Type B pancreatic cell (in vitro differentiated cells): ENCODE measurements around the gene TCF19. TPM values are rescaled to one million over a fixed set of nuclear protein-coding genes. Genes with fewer than 3 reads are reported as not detected.

Experiments
- DNase-seq: peaks from one replicate; pipeline ENCODE4 v3.0.0; 2021; ENCODE audit warnings: mixed read lengths; ENCODE audit not compliant: unreplicated experiment; ENCODE audit errors: extremely low spot score
- H3K27ac Mint-ChIP-seq: 2 replicates; pipeline ENCODE4 v1.8.0; 2021; ENCODE audit warnings: mild to moderate bottlenecking, mixed read lengths
- H3K27me3 Mint-ChIP-seq: 2 replicates; pipeline ENCODE4 v1.8.0; 2021; ENCODE audit warnings: mixed read lengths
- H3K36me3 Mint-ChIP-seq: 2 replicates; pipeline ENCODE4 v1.8.0; 2021; ENCODE audit warnings: mixed read lengths
- H3K4me1 Mint-ChIP-seq: one replicate; pipeline ENCODE4 v1.8.0; 2021; ENCODE audit warnings: mixed read lengths; ENCODE audit not compliant: unreplicated experiment
- H3K4me3 Mint-ChIP-seq: 2 replicates; pipeline ENCODE4 v1.8.0; 2021; ENCODE audit warnings: mild to moderate bottlenecking, mixed read lengths
- H3K9me3 Mint-ChIP-seq: 2 replicates; pipeline ENCODE4 v1.8.0; 2021; ENCODE audit warnings: mixed read lengths
- CTCF ChIP-seq: fragments of 200-600 bp; sonication (generic); conservative IDR thresholded peaks from 2 replicates; pipeline ENCODE4 v1.5.0; 2021; ENCODE audit warnings: antibody characterized with exemption, mild to moderate bottlenecking
- total RNA-seq: library from RNA; stranded (reverse); gene quantifications from 2 replicates; pipeline ENCODE4 v1.2.1, GENCODE V29; 2021; ENCODE audit warnings: low replicate concordance

Gene TCF19
- total RNA-seq, 1 donor from 2014 or later = 18.9 TPM

DNA sequence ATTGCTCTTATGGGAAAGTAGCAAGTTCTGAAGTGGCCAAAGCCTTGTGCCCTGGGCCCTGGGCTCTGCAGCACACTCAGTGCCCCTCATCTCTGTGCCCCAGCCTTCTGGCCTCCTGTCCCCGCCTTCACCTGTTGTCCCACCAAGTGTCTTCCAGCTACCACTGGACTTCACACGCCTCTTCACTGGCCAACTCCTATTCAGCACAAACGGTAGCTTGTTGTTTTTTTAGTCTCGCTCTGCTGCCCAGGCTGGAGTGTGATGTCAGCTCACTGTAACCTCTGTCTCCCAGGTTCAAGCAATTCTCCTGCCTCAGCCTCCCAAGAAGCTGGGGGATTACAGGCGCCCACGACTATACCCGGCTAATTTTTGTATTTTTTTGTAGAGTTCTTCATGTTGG is 5.6 kb upstream of the TCF19 start:
- H3K4me1 Mint-ChIP-seq = peaks cover 13% of the 10 kb centered on the region
- DNase-seq = no peak
- no peak overlapping the region for H3K4me3 Mint-ChIP-seq
- peaks cover 3% of the 10 kb centered on the region for H3K36me3 Mint-ChIP-seq
- TF ChIP-seq CTCF = no peak
- no peaks in the 10 kb centered on the region for H3K27me3 Mint-ChIP-seq
- no peaks in the 10 kb centered on the region for H3K9me3 Mint-ChIP-seq
- no peak overlapping the region for H3K27ac Mint-ChIP-seq

DNA sequence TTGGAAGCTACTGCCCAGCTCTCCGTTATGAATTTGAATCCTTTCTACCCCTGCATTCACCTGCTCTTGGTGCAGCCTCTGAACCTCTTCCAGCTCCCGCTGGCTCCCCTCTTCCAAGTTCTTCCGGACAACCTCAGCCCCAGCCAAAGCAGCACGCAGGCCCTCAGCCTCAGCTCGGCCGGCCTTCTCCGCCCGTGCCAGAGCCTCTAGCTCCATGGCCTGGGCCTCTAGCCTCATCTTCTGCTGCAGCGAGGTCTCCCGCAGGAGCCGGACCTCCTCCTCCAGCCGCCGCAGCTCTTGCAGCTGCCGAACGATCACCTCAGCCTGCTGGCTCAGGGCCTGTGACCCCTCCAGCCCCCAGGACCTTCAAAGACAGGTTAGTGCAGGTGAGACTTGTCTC is 4.0 kb upstream of the TCF19 start:
- Mint-ChIP-seq H3K4me3 (no peak overlapping the region), H3K36me3 (peaks cover 3% of the 10 kb centered on the region), H3K4me1 (peaks cover 17% of the 10 kb centered on the region), H3K27ac (no peak overlapping the region), H3K9me3 (no peaks in the 10 kb centered on the region), H3K27me3 (no peaks in the 10 kb centered on the region)
- DNase-seq = no peak
- TF ChIP-seq CTCF = no peak

GRCh38 chr6:31156641-31157040 is 1.7 kb upstream of the TCF19 start:
- H3K27ac Mint-ChIP-seq = no peak overlapping the region
- no peaks in the 10 kb centered on the region for H3K9me3 Mint-ChIP-seq
- peak overlapping the region; percentile 94 for H3K4me3 Mint-ChIP-seq
- H3K36me3 Mint-ChIP-seq = peaks cover 3% of the 10 kb centered on the region
- H3K27me3 Mint-ChIP-seq = no peaks in the 10 kb centered on the region
- peaks cover 24% of the 10 kb centered on the region for H3K4me1 Mint-ChIP-seq
- DNase-seq = no peak
- no peak for TF ChIP-seq CTCF

DNA sequence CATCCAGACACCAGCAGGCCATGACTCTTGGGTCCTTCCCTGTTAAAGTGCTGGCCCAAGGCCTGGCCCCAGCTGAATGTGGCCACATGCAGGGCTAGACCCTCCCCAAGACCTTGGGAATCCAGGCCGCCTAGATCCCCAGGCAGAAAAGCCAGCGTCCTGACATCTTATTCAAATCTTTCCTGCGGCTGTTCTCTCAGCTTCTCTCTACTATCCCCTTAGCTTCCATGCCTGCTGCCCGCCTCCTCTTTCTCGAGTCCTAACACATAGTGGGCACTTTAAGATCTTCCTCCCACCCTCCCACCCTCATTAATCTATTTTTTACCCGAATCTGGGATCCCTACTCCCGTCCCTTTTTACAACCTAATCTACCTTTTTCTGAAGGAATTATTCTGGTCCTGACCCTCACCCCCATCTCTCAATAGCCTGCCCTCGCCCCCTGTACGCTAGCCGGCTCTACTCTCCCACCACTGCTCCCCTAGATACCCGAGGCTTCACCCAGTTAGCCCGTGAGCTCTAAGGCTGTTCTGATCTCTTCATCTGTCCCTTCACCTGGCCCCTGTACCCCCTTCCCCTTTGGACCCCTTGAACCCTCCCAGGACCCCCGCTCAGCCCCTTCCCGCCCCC is 763 bp upstream of the TCF19 start, which contains the start of gene CCHCR1:
CCHCR1 (minus strand) TSS at position 290 of the 627 bp plus-strand sequence; CDS start at position 88, 202 bp downstream.
- no peaks in the 10 kb centered on the region for H3K27me3 Mint-ChIP-seq
- H3K4me1 Mint-ChIP-seq = peaks cover 24% of the 10 kb centered on the region
- H3K9me3 Mint-ChIP-seq = no peaks in the 10 kb centered on the region
- TF ChIP-seq CTCF = no peak
- peaks cover 3% of the 10 kb centered on the region for H3K36me3 Mint-ChIP-seq
- no peak for DNase-seq
- H3K4me3 Mint-ChIP-seq = peak within 1 kb of the TSS; percentile 94
- H3K27ac Mint-ChIP-seq = peak within 1 kb of the TSS; percentile 81

DNA sequence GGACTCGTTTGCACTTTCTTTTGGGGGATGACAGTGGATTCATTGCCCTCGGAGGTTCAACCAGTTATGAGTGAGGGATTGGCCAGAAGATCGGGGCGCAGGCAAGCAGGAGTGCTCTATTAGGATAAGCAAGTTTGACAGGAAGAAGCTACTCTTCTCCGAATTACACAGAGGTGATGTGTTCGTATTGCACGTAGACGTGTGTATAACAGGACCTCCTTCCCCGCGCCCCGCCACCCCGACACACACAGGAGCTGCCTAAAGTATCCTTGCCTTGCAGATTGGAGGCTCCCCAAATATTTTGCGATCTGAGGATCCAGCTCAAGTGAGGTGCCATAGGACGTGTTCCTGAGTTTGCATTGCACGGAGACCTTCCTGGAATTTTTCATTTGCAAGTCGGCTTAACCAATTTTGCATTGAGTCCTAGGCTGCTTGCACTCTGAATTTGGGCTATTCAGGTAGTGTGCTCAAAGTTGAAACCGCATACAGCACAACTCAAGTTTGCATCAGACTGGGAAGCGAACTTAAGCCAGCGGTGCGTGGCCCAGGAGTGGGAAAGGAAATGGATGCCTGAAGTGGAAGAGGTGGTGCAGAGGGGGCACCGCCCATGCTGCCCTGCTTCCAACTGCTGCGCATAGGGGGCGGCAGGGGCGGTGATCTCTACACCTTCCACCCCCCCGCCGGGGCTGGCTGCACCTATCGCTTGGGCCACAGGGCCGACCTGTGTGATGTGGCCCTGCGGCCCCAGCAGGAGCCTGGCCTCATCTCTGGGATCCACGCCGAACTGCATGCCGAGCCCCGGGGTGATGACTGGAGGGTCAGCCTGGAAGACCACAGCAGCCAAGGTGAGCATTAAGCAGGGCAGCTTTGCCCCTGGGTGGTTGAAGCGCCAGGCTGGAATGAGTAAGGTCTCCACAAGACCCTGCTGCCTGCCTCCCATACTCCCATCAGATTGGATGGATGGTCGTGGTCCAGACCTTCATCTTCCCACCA is 770 bp downstream of the TCF19 start:
- Mint-ChIP-seq H3K9me3 (no peaks in the 10 kb centered on the region), H3K4me3 (peak overlapping the region; percentile 94), H3K4me1 (peaks cover 21% of the 10 kb centered on the region), H3K36me3 (peaks cover 7% of the 10 kb centered on the region), H3K27ac (peak overlapping the region; percentile 81), H3K27me3 (no peaks in the 10 kb centered on the region)
- no peak for TF ChIP-seq CTCF
- DNase-seq = no peak
